Hepatocyte (in vitro differentiated cells): ENCODE data around the gene SPRR2A. TPM values are rescaled to one million over a fixed set of nuclear protein-coding genes. Genes with fewer than 3 reads are reported as not detected.

Source experiments
- polyA plus RNA-seq: library from polyadenylated mRNA; unstranded; fragments of >200 nt; fragmentation: Nextera tagmentation; extraction: Ambion mirVana; gene quantifications from 2 replicates; pipeline ENCODE4 v1.2.1, GENCODE V29; 2016
- small RNA-seq: library from RNA; depleted of rRNA; stranded (forward); fragments of <200 nt; gene quantifications from one replicate; pipeline ENCODE3, GENCODE V24; 2014
- total RNA-seq: library from RNA; depleted of rRNA; stranded (reverse); fragments of >200 nt; gene quantifications from 2 replicates; pipeline ENCODE4 v1.2.3, GENCODE V29; 2014

Gene SPRR2A
- total and polyA plus RNA-seq, 2 experiments from 2014 or later = not detected

Small RNA genes within 50 kb of the gene (small RNA-seq; reads per million reads assigned to genes)
- gene AL356867.1 (not detected), gene RF00322 (not detected)

Other genes with a start within 250 kb of the SPRR2A start
- gene LCE1B, start 245.5 kb downstream of the SPRR2A start, total RNA-seq = not detected in 2 replicates
- not detected in 2 replicates for gene LCE1B, start 245.5 kb downstream of the SPRR2A start, polyA plus RNA-seq
- gene LCE1A, start 230.0 kb downstream of the SPRR2A start, total RNA-seq = not detected in 2 replicates
- gene LCE1A, start 230.0 kb downstream of the SPRR2A start, polyA plus RNA-seq = not detected in 2 replicates
- not detected in 2 replicates for gene LCE6A, start 214.7 kb downstream of the SPRR2A start, total RNA-seq
- gene LCE6A, start 214.7 kb downstream of the SPRR2A start, polyA plus RNA-seq = not detected in 2 replicates
- not detected in 2 replicates for gene LCE7A, start 197.5 kb downstream of the SPRR2A start, total RNA-seq
- gene LCE7A, start 197.5 kb downstream of the SPRR2A start, polyA plus RNA-seq = not detected in 2 replicates
- gene SMCP, start 179.2 kb downstream of the SPRR2A start, total RNA-seq = not detected in 2 replicates
- gene SMCP, start 179.2 kb downstream of the SPRR2A start, polyA plus RNA-seq = not detected in 2 replicates
- gene IVL, start 149.0 kb downstream of the SPRR2A start, total RNA-seq = 0.52 TPM in 1 of 2 replicates, not detected in the other
- not detected in 2 replicates for gene IVL, start 149.0 kb downstream of the SPRR2A start, polyA plus RNA-seq
- not detected in 2 replicates for gene SPRR5, start 110.3 kb downstream of the SPRR2A start, total RNA-seq
- gene SPRR5, start 110.3 kb downstream of the SPRR2A start, polyA plus RNA-seq = not detected in 2 replicates
- not detected in 2 replicates for gene SPRR4, start 86.9 kb downstream of the SPRR2A start, total RNA-seq
- gene SPRR4, start 86.9 kb downstream of the SPRR2A start, polyA plus RNA-seq = not detected in 2 replicates
- gene SPRR1A, start 73.4 kb downstream of the SPRR2A start, total RNA-seq = not detected in 2 replicates
- gene SPRR1A, start 73.4 kb downstream of the SPRR2A start, polyA plus RNA-seq = not detected in 2 replicates
- gene SPRR3, start 55.8 kb downstream of the SPRR2A start, total RNA-seq = not detected in 2 replicates
- gene SPRR3, start 55.8 kb downstream of the SPRR2A start, polyA plus RNA-seq = 0.40 and 0.72 TPM in 2 replicates
- not detected in 2 replicates for gene SPRR1B, start 26.3 kb downstream of the SPRR2A start, total RNA-seq
- 0.54 TPM in 1 of 2 replicates, not detected in the other for gene SPRR1B, start 26.3 kb downstream of the SPRR2A start, polyA plus RNA-seq
- not detected in 2 replicates for gene SPRR2D, start 16.4 kb downstream of the SPRR2A start, total RNA-seq
- not detected in 2 replicates for gene SPRR2D, start 16.4 kb downstream of the SPRR2A start, polyA plus RNA-seq
- gene SPRR2B, start 14.1 kb upstream of the SPRR2A start, total RNA-seq = not detected in 2 replicates
- gene SPRR2B, start 14.1 kb upstream of the SPRR2A start, polyA plus RNA-seq = not detected in 2 replicates
- not detected in 2 replicates for gene SPRR2E, start 37.0 kb upstream of the SPRR2A start, total RNA-seq
- not detected in 2 replicates for gene SPRR2E, start 37.0 kb upstream of the SPRR2A start, polyA plus RNA-seq
- gene SPRR2F, start 56.0 kb upstream of the SPRR2A start, total RNA-seq = 0.80 and 2.5 TPM in 2 replicates
- 26.1 and 42.2 TPM in 2 replicates for gene SPRR2F, start 56.0 kb upstream of the SPRR2A start, polyA plus RNA-seq
- not detected in 2 replicates for gene SPRR2G, start 93.4 kb upstream of the SPRR2A start, total RNA-seq
- not detected in 2 replicates for gene SPRR2G, start 93.4 kb upstream of the SPRR2A start, polyA plus RNA-seq
- gene LELP1, start 145.9 kb upstream of the SPRR2A start, total RNA-seq = not detected in 2 replicates
- not detected in 2 replicates for gene LELP1, start 145.9 kb upstream of the SPRR2A start, polyA plus RNA-seq
- not detected in 2 replicates for gene PRR9, start 160.1 kb upstream of the SPRR2A start, total RNA-seq
- 0.33 TPM in 1 of 2 replicates, not detected in the other for gene PRR9, start 160.1 kb upstream of the SPRR2A start, polyA plus RNA-seq
- not detected in 2 replicates for gene LORICRIN, start 202.2 kb upstream of the SPRR2A start, total RNA-seq
- not detected in 2 replicates for gene LORICRIN, start 202.2 kb upstream of the SPRR2A start, polyA plus RNA-seq